Endothelial cell of umbilical vein (primary cell): ENCODE data around the gene WDPCP. TPM values are rescaled to one million over a fixed set of nuclear protein-coding genes. Genes with fewer than 3 reads are reported as not detected.
A peak's percentile ranks its signal among the peaks of the same experiment; 100 is the strongest.

ENCODE experiments used
- BruUV-seq: library from RNA; stranded (reverse); fragments of 400-500 nt; replicated peaks from 2 replicates; lab custom pipeline; 2021; lab: Mats Ljungman, UMichigan
- CTCF ChIA-PET: fragments of 300-600, 350-600 bp; sonication (Branson Sonifier 250); formaldehyde crosslinking; loops from one replicate; lab custom pipeline; 2021; ENCODE audit warnings: antibody characterized with exemption, inconsistent platforms; lab: Charles Lee
- POLR2A ChIA-PET: fragments of 300-600, 350-600 bp; sonication (Branson Sonifier 250); formaldehyde crosslinking; loops from one replicate; lab custom pipeline; 2021; ENCODE audit warnings: antibody characterized with exemption, inconsistent platforms; lab: Charles Lee
- DNase-seq: peaks from one replicate; pipeline ENCODE4 v3.0.0-alpha.2; 2011; ENCODE audit warnings: low read depth, low spot score
- FAIRE-seq: peaks from 2 replicates; lab custom pipeline; 2011; peaks lifted over from hg19 to GRCh38; lab: Jason Lieb, UNC
- H2AFZ ChIP-seq: 2 replicates; pipeline ENCODE4 v1.6.0; 2012; ENCODE audit warnings: low read depth, low read length, control low read depth, inconsistent platforms
- H3K27ac ChIP-seq: 2 replicates; pipeline ENCODE4 v1.5.1; 2011; ENCODE audit warnings: low read depth, mild to moderate bottlenecking, control low read depth, low read length, moderate library complexity; ENCODE audit not compliant: insufficient read depth
- H3K27me3 ChIP-seq, 2 experiments: 2 replicates each; pipeline versions ENCODE4 v1.6.0 to v1.6.1; 2011; ENCODE audit warnings: low read length in 2 of 2, mixed read lengths in 1 of 2; ENCODE audit not compliant: control insufficient read depth in 2 of 2, insufficient read depth in 2 of 2
- H3K36me3 ChIP-seq, 2 experiments: 2 replicates in 1 of 2; 3 replicates in 1 of 2; pipeline ENCODE4 v1.5.1; 2011; ENCODE audit warnings: low read length in 2 of 2, mild to moderate bottlenecking in 1 of 2, moderate library complexity in 1 of 2; ENCODE audit not compliant: control insufficient read depth in 2 of 2, insufficient read depth in 2 of 2; ENCODE audit errors: extremely low read depth in 1 of 2
- H3K4me1 ChIP-seq: 3 replicates; pipeline ENCODE4 v1.5.1; 2011; ENCODE audit warnings: mild to moderate bottlenecking, low read length; ENCODE audit not compliant: control insufficient read depth, insufficient read depth; ENCODE audit errors: extremely low read depth
- H3K4me2 ChIP-seq: 2 replicates; pipeline ENCODE4 v1.6.1; 2011; ENCODE audit warnings: low read length, control low read depth, mixed read lengths; ENCODE audit not compliant: insufficient read depth
- H3K4me3 ChIP-seq, 3 experiments: fragments of 200-600 bp in 1 of 3; sonication (generic), shearing (Covaris generic) in 1 of 3; replicated peaks in 1 of 3; 2 replicates each; pipeline ENCODE4 v1.5.1; 2011 to 2016; ENCODE audit warnings: control low read depth in 3 of 3, low read length in 3 of 3, mild to moderate bottlenecking in 2 of 3, inconsistent platforms in 1 of 3, low read depth in 1 of 3, moderate library complexity in 1 of 3; ENCODE audit not compliant: insufficient read depth in 1 of 3
- H3K79me2 ChIP-seq: 2 replicates; pipeline ENCODE4 v1.6.0; 2012; ENCODE audit warnings: low read length, inconsistent platforms; ENCODE audit not compliant: control insufficient read depth, insufficient read depth
- H3K9ac ChIP-seq: replicated peaks from 2 replicates; pipeline ENCODE3; 2011; ENCODE audit warnings: low read length, control low read depth; ENCODE audit not compliant: insufficient read depth; ENCODE audit errors: extremely low read depth
- H3K9me1 ChIP-seq: replicated peaks from 3 replicates; pipeline ENCODE4 v1.6.0; 2011; ENCODE audit warnings: mild to moderate bottlenecking, low read length; ENCODE audit not compliant: control insufficient read depth, insufficient read depth; ENCODE audit errors: extremely low read depth
- H3K9me3 ChIP-seq: replicated peaks from 2 replicates; pipeline ENCODE4 v1.5.1; 2012; ENCODE audit warnings: low read length, inconsistent platforms; ENCODE audit not compliant: control insufficient read depth, insufficient read depth
- H4K20me1 ChIP-seq: replicated peaks from 2 replicates; pipeline ENCODE3; 2011; ENCODE audit warnings: mild to moderate bottlenecking, low read length; ENCODE audit not compliant: control insufficient read depth, insufficient read depth; ENCODE audit errors: extremely low read depth
- CTCF ChIP-seq, 2 donors: IDR thresholded peaks; 1 replicate in 1 of 2; 2 replicates in 1 of 2; pipeline ENCODE4 v1.5.1; 2011; ENCODE audit warnings: low read length in 2 of 2, mild to moderate bottlenecking in 2 of 2, moderate library complexity in 2 of 2, control low read depth in 1 of 2, inconsistent platforms in 1 of 2, low read depth in 1 of 2; ENCODE audit not compliant: insufficient read depth in 1 of 2; ENCODE audit errors: extremely low read depth in 1 of 2
- FOS ChIP-seq: IDR thresholded peaks from 2 replicates; pipeline ENCODE4 v1.6.1; 2011; ENCODE audit warnings: mild to moderate bottlenecking, low read length, moderate library complexity, borderline replicate concordance; ENCODE audit not compliant: insufficient read depth
- GATA2 ChIP-seq: IDR thresholded peaks from 2 replicates; pipeline ENCODE4 v1.7.0; 2011; ENCODE audit warnings: low read depth, mild to moderate bottlenecking, moderate library complexity, mixed read lengths, low read length; ENCODE audit not compliant: insufficient read length, insufficient read depth
- JUN ChIP-seq: IDR thresholded peaks from 2 replicates; pipeline ENCODE4 v1.6.1; 2011; ENCODE audit warnings: borderline replicate concordance, low read depth; ENCODE audit not compliant: insufficient read length, insufficient read depth
- MAX ChIP-seq: IDR thresholded peaks from 2 replicates; pipeline ENCODE4 v1.6.1; 2011; ENCODE audit not compliant: insufficient read depth, insufficient read length
- POLR2A ChIP-seq: IDR thresholded peaks from 2 replicates; pipeline ENCODE4 v1.6.1; 2012; ENCODE audit warnings: low read depth, mild to moderate bottlenecking, control low read depth, low read length
- POLR2AphosphoS5 ChIP-seq: IDR thresholded peaks from 2 replicates; pipeline ENCODE4 v1.6.1; 2012; ENCODE audit warnings: low read depth, mild to moderate bottlenecking, control low read depth, low read length, moderate library complexity; ENCODE audit not compliant: insufficient read depth
- dilution Hi-C: fragments of 300-500 bp; cut with MboI; formaldehyde crosslinking; loops from one replicate; pipeline ENCODE4 v1.15.0; 2019; ENCODE audit warnings: low sequenced_read_pairs; ENCODE audit not compliant: extremely low pct_ligation_motif_present
- intact Hi-C: fragments of 100-400 bp; cut with micrococcal nuclease; formaldehyde crosslinking; loops from one replicate; pipeline ENCODE4 v1.10.0; 2022
- polyA plus RNA-seq, 4 experiments: library from polyadenylated mRNA; depleted of rRNA in 3 of 4; stranded (reverse) in 3 of 4; unstranded in 1 of 4; fragments of >200 nt; gene quantifications; 2 replicates each; pipeline versions ENCODE4 v1.2.1 to v1.2.3, GENCODE V29; 2011 to 2012; ENCODE audit warnings: missing spikeins in 1 of 4
- total RNA-seq: library from RNA; stranded (reverse); gene quantifications from 2 replicates; pipeline ENCODE4 v1.2.3, GENCODE V29; 2021

Gene WDPCP
- total and polyA plus RNA-seq, 2 donors (not counting 3 experiments of a cell fraction or from before 2014, with no cell fraction given): 4.0 to 8.8 TPM

GRCh38 chr2:63446658-63447057 is 141.6 kb downstream of the WDPCP start:
- dilution Hi-C loops: no loop called here
- no peaks in the 10 kb centered on the region for H4K20me1 ChIP-seq
- FAIRE-seq (peak; percentile 61), DNase-seq (no peak)
- H3K9me3 ChIP-seq: no peaks in the 10 kb centered on the region
- no peak overlapping the region for H3K4me2 ChIP-seq
- no peak overlapping the region for H3K9ac ChIP-seq
- no peaks in the 10 kb centered on the region for H3K79me2 ChIP-seq
- H3K27me3 ChIP-seq: no peaks in the 10 kb centered on the region
- POLR2A ChIA-PET: no interaction called here
- H3K36me3 ChIP-seq: no peaks in the 10 kb centered on the region
- CTCF ChIA-PET: interaction anchor here (1.6 kb wide), 2 partner anchors 9 to 21 kb away, joined by 4 to 5 read pairs; no protein-coding TSS in a partner anchor
- H3K4me3 ChIP-seq: no peak overlapping the region
- no peak for TF ChIP-seq JUN
- TF ChIP-seq POLR2A: no peak
- TF ChIP-seq CTCF (IDR thresholded peaks at IDR 0.05; ENCODE audit: extremely low read depth in 1 of 2, insufficient read depth in 1 of 2, low read depth in 1 of 2, low read length in 2 of 2): no peak
- no peak for TF ChIP-seq MAX
- TF ChIP-seq POLR2AphosphoS5: no peak
- no peak for TF ChIP-seq GATA2
- no peak for TF ChIP-seq FOS
- no peaks in the 10 kb centered on the region for H3K4me1 ChIP-seq
- BruUV-seq: no TSS peak
- intact Hi-C loops: no loop called here
- no peak overlapping the region for H3K27ac ChIP-seq
- H3K9me1 ChIP-seq: no peaks in the 10 kb centered on the region
- no peak overlapping the region for H2AFZ ChIP-seq
